Tibial nerve (tissue), 3 donors: ENCODE data around the gene C5orf15.

Experiments
- CTCF ChIP-seq, 5 experiments: fragments of 200-600 bp in 3 of 5; fragments of 450-650 bp in 2 of 5; sonication (generic) in 3 of 5; IDR thresholded peaks; one replicate each; pipeline ENCODE4 v1.5.1; 2016 to 2019; ENCODE audit warnings: antibody characterized with exemption in 5 of 5, mild to moderate bottlenecking in 3 of 5, moderate library complexity in 2 of 5
- POLR2A ChIP-seq, 2 donors: fragments of 450-650 bp; IDR thresholded peaks; one replicate each; pipeline ENCODE4 v1.6.1; 2017; ENCODE audit warnings: antibody characterized with exemption in 2 of 2, mild to moderate bottlenecking in 2 of 2, moderate library complexity in 2 of 2

DNA sequence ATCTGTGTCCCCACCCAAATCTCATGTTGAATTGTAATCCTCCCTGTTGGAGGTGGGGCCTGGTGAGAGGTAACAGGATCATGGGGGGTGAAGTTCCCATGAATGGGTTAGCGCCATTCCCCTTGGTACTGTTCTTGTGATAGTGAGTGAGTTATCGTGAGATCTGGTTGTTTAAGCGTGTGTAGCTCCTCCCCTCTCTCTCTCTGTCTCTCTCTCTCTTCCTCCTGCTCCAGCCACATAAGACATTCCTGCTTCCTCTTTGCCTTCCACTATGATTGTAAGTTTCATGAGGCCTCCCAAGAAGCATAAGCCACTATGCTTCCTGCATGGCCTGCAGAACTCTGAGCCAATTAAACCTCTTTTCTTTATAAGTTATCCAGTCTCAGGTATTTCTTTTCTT lies 28.8 kb downstream of the C5orf15 start:
- no peak for TF ChIP-seq CTCF (IDR thresholded peaks at IDR 0.05)
- no peak for TF ChIP-seq POLR2A (IDR thresholded peaks at IDR 0.05)
